IPS-18a (cell line): Measurements from ENCODE around the gene NBEAL1.
"Not testable (repeated sequence)": the region's sequence is repeated elsewhere in the genome, so short reads cannot be mapped to it uniquely, and the experiment has no call there.

Experiments
- H3K27ac ChIP-seq: one replicate; pipeline ENCODE4 v1.5.1; 2013; ENCODE audit warnings: low read length
- H3K27me3 ChIP-seq: one replicate; pipeline ENCODE4 v1.6.1; 2013; ENCODE audit warnings: mild to moderate bottlenecking, low read length; ENCODE audit not compliant: control insufficient read depth, insufficient read depth
- H3K36me3 ChIP-seq: one replicate; pipeline ENCODE4 v1.6.1; 2013; ENCODE audit warnings: low read depth, low read length; ENCODE audit not compliant: control insufficient read depth
- H3K4me1 ChIP-seq: one replicate; pipeline ENCODE4 v1.6.1; 2013; ENCODE audit warnings: low read depth, low read length; ENCODE audit not compliant: control insufficient read depth
- H3K4me3 ChIP-seq: one replicate; pipeline ENCODE4 v1.5.1; 2013; ENCODE audit warnings: low read length
- H3K9ac ChIP-seq: one replicate; pipeline ENCODE4 v1.6.1; 2013; ENCODE audit warnings: mild to moderate bottlenecking, low read length, moderate library complexity
- H3K9me3 ChIP-seq: one replicate; pipeline ENCODE4 v1.6.1; 2013; ENCODE audit warnings: low read depth, low read length; ENCODE audit not compliant: control insufficient read depth

The NBEAL1 gene

DNA sequence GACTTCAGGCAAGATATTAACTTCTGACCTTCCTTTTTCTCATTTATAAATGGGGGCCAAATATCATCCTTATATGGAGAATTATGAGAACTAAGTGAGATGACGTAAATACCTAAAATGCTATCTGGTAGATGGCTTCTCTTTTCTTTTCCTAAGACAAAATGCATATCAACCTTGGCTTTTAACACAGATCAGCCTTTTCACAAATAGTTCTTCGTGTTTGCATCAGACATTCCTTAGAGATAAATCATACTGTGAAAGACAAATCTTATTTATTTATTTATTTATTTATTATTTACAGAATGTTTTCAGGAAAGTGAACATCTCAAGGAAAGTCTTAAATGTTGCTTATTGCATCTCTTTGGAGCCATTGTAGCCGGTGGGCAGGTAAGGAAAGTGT lies 62.8 kb downstream of the NBEAL1 start:
- no peaks in the 10 kb centered on the region for H3K9me3 ChIP-seq
- H3K27ac ChIP-seq: no peak overlapping the region
- H3K9ac ChIP-seq: no peak overlapping the region
- H3K4me1 ChIP-seq: no peaks in the 10 kb centered on the region
- H3K36me3 ChIP-seq: no peaks in the 10 kb centered on the region
- no peak overlapping the region for H3K4me3 ChIP-seq
- H3K27me3 ChIP-seq: no peaks in the 10 kb centered on the region

DNA sequence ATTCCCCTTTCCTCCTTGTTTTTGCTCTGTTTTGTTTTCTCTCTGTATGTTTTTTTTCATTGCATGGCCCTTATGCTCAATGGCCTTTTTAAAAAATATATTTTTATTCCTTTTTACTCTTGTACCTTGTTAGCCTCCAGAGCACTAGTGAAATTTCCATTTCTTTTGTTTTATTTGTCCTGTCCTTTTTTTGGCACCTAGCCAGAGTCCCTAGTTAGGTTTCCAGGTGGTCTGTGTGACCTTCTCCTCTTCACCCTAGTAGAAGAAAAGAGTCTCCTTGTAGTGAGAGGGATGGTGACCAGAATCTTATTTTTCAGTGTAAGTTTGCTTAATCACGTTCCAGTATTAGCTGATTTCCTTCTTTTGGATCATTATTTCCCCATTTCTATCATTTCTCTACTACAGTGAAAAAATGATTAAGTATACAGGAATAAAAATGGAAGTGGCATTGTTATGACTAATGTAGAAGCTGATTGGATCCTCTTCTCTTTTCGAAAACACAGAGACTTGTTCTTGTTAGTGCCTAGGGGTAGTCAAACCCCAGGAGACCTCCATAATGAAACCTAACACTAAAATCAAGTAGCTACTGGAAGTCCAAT lies 65.9 kb downstream of the NBEAL1 start:
- Histone ChIP-seq H3K4me3 (no peak overlapping the region), H3K27me3 (no peaks in the 10 kb centered on the region), H3K9me3 (no peaks in the 10 kb centered on the region)

DNA sequence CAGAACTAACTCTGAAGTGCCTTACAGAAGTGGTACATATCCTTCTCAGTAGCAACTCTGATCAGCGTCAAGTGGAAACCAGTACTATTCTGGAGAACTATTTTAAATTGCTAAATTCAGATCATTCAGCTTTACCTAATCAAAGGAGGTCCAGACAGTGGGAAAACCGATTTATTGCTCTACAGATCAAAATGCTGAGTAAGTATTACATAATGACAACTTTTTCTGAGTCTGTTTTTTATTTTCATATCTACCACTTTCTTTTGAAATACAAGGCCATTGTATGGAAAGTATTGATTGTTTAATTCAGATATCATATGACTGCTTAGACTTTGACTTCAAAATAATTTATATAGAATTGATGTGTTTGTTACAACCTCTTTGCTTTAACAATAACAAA lies 68.7 kb downstream of the NBEAL1 start:
- H3K27ac ChIP-seq: no peak overlapping the region
- H3K27me3 ChIP-seq: no peaks in the 10 kb centered on the region
- no peaks in the 10 kb centered on the region for H3K4me1 ChIP-seq
- no peak overlapping the region for H3K4me3 ChIP-seq
- H3K36me3 ChIP-seq: no peaks in the 10 kb centered on the region
- no peak overlapping the region for H3K9ac ChIP-seq
- H3K9me3 ChIP-seq: no peaks in the 10 kb centered on the region

More for the DNA sequence above, 65.9 kb downstream of the NBEAL1 start:
- Histone ChIP-seq H3K36me3 (no peaks in the 10 kb centered on the region), H3K4me1 (no peaks in the 10 kb centered on the region), H3K9ac (no peak overlapping the region), H3K27ac (no peak overlapping the region)

DNA sequence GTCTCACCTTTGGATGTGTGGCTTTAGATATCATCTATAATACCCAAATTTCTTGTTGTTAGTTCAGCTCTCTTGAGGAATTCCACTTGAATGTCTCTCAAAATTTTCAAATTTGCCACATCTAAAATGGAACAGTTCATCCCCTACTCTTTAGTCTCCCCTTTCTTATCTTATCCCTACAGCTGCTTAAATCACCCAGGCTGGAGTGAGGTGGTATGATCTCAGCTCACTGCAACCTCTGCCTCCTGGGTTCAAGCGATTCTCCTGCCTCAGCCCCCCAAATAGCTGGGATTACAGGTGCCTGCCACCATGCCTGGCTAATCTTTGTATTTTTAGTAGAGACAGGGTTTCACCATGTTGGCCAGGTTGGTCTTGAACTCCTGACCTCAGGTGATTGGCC lies 71.7 kb downstream of the NBEAL1 start:
- not testable (repeated sequence) for H3K9me3 ChIP-seq, H3K4me3 ChIP-seq, H3K4me1 ChIP-seq, H3K36me3 ChIP-seq, H3K27ac ChIP-seq, H3K27me3 ChIP-seq, H3K9ac ChIP-seq

DNA sequence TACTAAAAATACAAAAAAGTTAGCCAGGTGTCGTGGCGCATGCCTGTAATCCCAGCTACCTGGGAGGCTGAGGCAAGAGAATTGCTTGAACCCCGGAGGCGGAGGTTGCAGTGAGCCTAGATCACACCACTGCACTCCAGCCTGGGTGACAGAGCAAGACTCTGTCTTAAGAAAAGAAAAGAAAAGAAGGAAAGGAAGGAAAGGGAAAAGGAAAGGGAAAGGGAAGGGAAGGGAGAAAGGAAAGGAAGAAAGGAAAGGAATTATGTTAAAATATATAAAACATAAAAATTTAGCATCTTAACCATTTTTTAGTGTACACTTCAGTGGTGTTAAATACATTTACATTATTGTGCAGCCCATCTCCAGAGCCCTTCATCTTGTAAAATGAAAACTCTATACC lies 76.0 kb downstream of the NBEAL1 start:
- not testable (repeated sequence) for H3K4me3 ChIP-seq, H3K36me3 ChIP-seq, H3K9ac ChIP-seq, H3K9me3 ChIP-seq, H3K4me1 ChIP-seq, H3K27me3 ChIP-seq, H3K27ac ChIP-seq

DNA sequence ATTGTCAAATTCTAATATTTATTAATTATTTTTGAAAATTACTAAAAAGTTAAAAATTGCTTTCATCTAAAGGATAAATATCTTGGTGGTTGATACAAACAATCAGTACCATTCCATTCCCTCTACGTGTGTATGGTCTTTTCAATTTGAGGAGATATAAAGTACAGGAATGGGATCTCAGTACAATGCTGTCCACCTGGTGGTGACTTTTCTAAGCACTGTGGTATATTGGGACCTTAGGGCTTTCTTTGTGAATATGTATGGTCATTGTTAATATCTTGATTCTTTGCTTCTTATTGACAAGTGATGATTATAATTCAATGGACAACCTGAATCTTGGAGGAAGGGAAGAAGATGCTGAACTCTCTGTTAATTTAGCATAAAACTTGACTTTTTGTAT lies 83.1 kb downstream of the NBEAL1 start:
- Histone ChIP-seq H3K4me1 (no peaks in the 10 kb centered on the region), H3K9me3 (no peaks in the 10 kb centered on the region), H3K27ac (no peak overlapping the region), H3K9ac (no peak overlapping the region), H3K4me3 (no peak overlapping the region), H3K27me3 (no peaks in the 10 kb centered on the region), H3K36me3 (no peaks in the 10 kb centered on the region)

DNA sequence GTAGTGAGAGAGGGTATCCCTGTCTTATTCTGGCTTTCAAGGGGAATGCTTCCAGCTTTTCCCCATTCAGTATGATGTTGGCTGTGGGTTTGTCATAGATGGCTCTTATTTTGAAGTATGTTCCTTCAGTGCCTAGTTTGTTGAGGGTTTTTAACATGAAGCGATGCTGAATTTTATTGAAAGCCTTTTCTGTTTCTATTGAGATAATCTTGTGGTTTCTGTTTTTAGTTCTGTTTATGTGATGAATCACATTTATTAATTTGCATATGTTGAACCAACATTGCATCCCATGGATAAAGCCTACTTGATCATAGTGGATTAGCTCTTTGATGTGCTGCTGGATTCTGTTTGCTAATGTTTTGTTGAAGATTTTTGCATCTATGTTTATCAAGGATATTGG lies 87.7 kb downstream of the NBEAL1 start:
- not testable (repeated sequence) for H3K9me3 ChIP-seq, H3K36me3 ChIP-seq, H3K4me3 ChIP-seq, H3K27me3 ChIP-seq, H3K27ac ChIP-seq, H3K9ac ChIP-seq, H3K4me1 ChIP-seq

DNA sequence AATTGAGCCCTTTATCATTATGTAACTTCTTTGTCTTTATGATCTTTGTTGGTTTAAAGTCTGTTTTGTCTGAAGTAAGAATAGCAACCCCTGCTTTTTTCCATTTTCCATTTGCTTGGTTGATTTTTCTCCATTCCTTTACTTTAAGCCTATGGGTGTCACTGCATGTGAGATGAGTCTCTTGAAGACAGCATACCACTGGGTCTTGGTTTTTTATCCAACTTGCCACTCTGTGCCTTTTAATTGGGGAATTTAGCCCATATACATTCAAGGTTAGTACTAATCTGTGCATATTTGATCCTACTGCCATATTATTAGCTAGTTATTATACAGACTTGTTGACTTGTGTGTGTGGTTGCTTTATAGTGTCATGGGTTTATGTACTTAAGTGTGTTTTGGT lies 89.6 kb downstream of the NBEAL1 start:
- Histone ChIP-seq H3K4me3 (no peak overlapping the region), H3K27me3 (no peaks in the 10 kb centered on the region), H3K9me3 (peaks cover 10% of the 10 kb centered on the region), H3K4me1 (no peaks in the 10 kb centered on the region), H3K27ac (no peak overlapping the region), H3K36me3 (no peaks in the 10 kb centered on the region), H3K9ac (no peak overlapping the region)

DNA sequence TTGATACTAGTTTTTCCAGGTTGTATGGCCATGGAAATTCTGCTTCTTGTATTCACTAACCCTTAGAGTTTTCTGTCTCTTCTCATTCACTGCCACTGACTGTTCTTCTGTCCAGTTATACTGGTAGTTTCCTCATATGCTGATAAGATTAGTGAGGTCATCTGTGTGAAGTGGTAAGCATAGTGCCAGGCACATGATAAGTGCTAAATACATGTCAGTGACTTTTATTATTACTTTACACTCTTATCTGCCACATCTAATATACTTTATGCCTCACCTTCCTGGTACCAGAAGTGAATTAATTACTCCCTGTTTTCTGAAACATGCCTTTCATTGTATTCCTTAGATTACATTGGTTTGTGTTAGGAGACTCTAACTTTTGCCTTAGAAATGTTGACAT lies 91.3 kb downstream of the NBEAL1 start:
- no peaks in the 10 kb centered on the region for H3K36me3 ChIP-seq
- no peak overlapping the region for H3K27ac ChIP-seq
- H3K4me3 ChIP-seq: no peak overlapping the region
- no peaks in the 10 kb centered on the region for H3K27me3 ChIP-seq
- H3K9me3 ChIP-seq: peaks cover 10% of the 10 kb centered on the region
- no peak overlapping the region for H3K9ac ChIP-seq
- no peaks in the 10 kb centered on the region for H3K4me1 ChIP-seq

DNA sequence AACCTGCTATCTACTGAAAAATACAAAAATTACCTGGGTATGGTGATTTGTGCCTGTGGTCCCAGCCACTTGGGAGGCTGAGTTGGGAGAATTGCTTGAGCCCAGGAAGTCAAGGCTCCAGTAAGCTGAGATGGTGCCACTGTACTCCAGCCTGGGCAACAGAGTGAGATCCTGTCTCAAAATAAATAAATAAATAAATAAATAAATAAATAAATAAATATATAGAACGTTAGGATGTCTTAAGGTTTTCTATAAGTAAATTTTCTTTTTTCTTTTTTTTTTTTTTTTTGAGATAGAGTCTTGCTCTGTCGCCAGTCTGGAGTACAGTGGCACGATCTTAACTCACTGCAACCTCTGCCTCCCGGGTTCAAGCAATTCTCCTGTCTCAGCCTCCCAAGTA lies 95.8 kb downstream of the NBEAL1 start:
- not testable (repeated sequence) for H3K9ac ChIP-seq, H3K27me3 ChIP-seq, H3K36me3 ChIP-seq, H3K9me3 ChIP-seq, H3K4me1 ChIP-seq, H3K27ac ChIP-seq, H3K4me3 ChIP-seq

DNA sequence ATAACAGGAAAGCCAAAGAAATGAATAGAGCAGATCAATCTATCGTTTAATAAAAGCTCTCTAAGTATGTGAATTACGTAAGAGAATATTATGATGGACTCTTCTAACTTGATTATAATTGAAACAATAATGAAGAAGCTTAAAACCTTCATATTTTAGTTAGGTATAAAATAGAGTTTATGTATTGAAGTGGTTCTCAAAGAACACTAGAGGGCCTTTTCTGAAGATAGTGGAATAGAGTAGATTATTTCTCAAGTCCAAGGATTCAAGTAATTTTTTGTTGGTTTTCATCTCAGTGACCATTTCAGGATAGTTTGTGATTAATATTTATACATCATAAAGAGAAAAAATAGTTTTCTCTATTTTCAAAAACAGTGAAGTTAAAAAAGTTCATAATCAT lies 97.7 kb downstream of the NBEAL1 start:
- H3K9me3 ChIP-seq: no peaks in the 10 kb centered on the region
- H3K27me3 ChIP-seq: no peaks in the 10 kb centered on the region
- H3K4me1 ChIP-seq: no peaks in the 10 kb centered on the region
- no peak overlapping the region for H3K9ac ChIP-seq
- H3K36me3 ChIP-seq: no peaks in the 10 kb centered on the region
- no peak overlapping the region for H3K27ac ChIP-seq
- H3K4me3 ChIP-seq: no peak overlapping the region

DNA sequence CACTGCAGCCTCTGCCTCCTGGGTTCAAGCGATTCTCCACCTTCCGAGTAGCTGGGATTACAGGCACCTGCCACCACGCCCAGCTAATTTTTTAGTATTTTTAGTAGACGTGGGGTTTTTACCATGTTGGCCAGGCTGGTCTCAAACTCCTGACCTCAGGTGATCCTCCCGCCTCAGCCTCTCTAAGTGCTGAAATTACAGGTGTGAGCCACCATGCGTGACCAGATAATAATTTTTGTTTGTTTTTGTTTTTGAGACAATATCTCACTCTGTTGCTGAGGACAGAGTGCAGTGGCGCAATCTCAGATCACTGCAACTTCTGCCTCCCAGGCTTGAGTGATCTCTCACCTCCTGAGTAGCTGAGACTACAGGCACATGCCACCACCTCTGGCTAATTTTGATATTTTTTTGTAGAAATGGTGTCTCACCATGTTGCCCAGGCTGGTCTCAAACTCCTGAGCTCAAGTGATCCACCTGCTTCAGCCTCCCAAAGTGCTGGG lies 100.6 kb downstream of the NBEAL1 start:
- not testable (repeated sequence) for H3K36me3 ChIP-seq, H3K27me3 ChIP-seq

More for the DNA sequence above, 100.6 kb downstream of the NBEAL1 start:
- not testable (repeated sequence) for H3K9ac ChIP-seq, H3K4me3 ChIP-seq, H3K27ac ChIP-seq, H3K4me1 ChIP-seq, H3K9me3 ChIP-seq
